ENCODE data around the gene CFAP298. TPM values are rescaled to one million over a fixed set of nuclear protein-coding genes. Genes with fewer than 3 reads are reported as not detected.

CFAP298 gene
- total and polyA plus RNA-seq, 10 of the 15 experiments (the other 5 are each of a cell fraction or from before 2014, with no cell fraction given): 9.5 to 79.1 (median 30.2) TPM

GRCh38 chr21:32569261-32570230 lies 42.6 kb downstream of the CFAP298 start:
- peak overlapping the region; percentile 99 for H3K4me2 ChIP-seq (ENCODE audit: control insufficient read depth, insufficient read depth)
- H3K27me3 ChIP-seq (replicated peaks in 1 of 2; ENCODE audit: control insufficient read depth in 2 of 2, insufficient read depth in 2 of 2, low read length in 1 of 2): peaks cover 2 to 3% of the 10 kb centered on the region in 2 experiments; a peak in 1 of 4 replicates
- in situ Hi-C loops (cut with MboI): no loop called here
- RAD21 ChIA-PET (ENCODE audit: unreplicated experiment): interaction anchor here (1.2 kb wide), 1 partner anchor 31 kb away, joined by 4 read pairs; no protein-coding TSS in a partner anchor
- peak overlapping the region; percentile 36; the same call in 1 of the 2 replicates for H3K9ac ChIP-seq (ENCODE audit: control insufficient read depth, insufficient read depth, low read length)
- CTCF ChIA-PET: interaction anchor here (0.6 to 3.1 kb wide), 13 partner anchors 9 to 206 kb away, joined by 3 to 34 read pairs (median 4); no protein-coding TSS in a partner anchor
- H3K4me3 ChIP-seq: peak overlapping the region; percentile 73
- SMC1A ChIA-PET (ENCODE audit: uncharacterized antibody, unreplicated experiment): interaction anchor here (1.0 to 1.5 kb wide), 2 partner anchors 11 to 31 kb away, joined by 3 to 4 read pairs; no protein-coding TSS in a partner anchor
- WGBS (ENCODE audit: insufficient coverage, insufficient replicate concordance, low lambda C conversion rate, missing lambda C conversion rate): 5% methylated on average over 61 of the region's 61 CpGs
- no peak overlapping the region for H3K27ac ChIP-seq (ENCODE audit: control insufficient read depth, insufficient read depth)
- no peaks in the 10 kb centered on the region for H3K79me2 ChIP-seq (ENCODE audit: control insufficient read depth, insufficient read depth, low read length)
- H3K36me3 ChIP-seq (ENCODE audit: control insufficient read depth in 2 of 2, insufficient read depth in 2 of 2, low read length in 1 of 2): no peaks in the 10 kb centered on the region
- peak; percentile 99 for ATAC-seq
- H2AFZ ChIP-seq (ENCODE audit: control insufficient read depth, low read depth, low read length): peak overlapping the region; percentile 93
- H3K9me3 ChIP-seq (replicated peaks; ENCODE audit: control insufficient read depth, insufficient read depth, low read length): peaks cover 1% of the 10 kb centered on the region; the same call in 1 of the 3 replicates
- POLR2A ChIA-PET: interaction anchor here (0.6 kb wide), 1 partner anchor 567 kb away, joined by 3 read pairs; no protein-coding TSS in a partner anchor
- peak; percentile 80 for FAIRE-seq
- no TSS peak for BruUV-seq (replicated peaks)
- H4K20me1 ChIP-seq (ENCODE audit: control insufficient read depth, insufficient read depth): no peaks in the 10 kb centered on the region
- DNase-seq (ENCODE audit: low read depth, low spot score): peak; percentile 13
- intact Hi-C loops (cut with micrococcal nuclease; ENCODE audit: unreplicated experiment): loop anchor here (10.0 kb wide), 1 partner anchor 165 kb away; no protein-coding TSS in a partner anchor
- no peaks in the 10 kb centered on the region; the same call in 1 of the 2 replicates for H3K4me1 ChIP-seq (ENCODE audit: control insufficient read depth, insufficient read depth, low read length)
- TF ChIP-seq IRF4 (IDR thresholded peaks at IDR 0.05; ENCODE audit: low read depth, low read length) (0 out of 2 replicates have a peak, but pooled peaks have one; percentile 25), CTCF (IDR thresholded peaks at IDR 0.05 in 2 of 3, conservative IDR thresholded peaks at IDR 0.05 in 1 of 3; ENCODE audit: control insufficient read depth in 2 of 3, extremely low read depth in 1 of 3, insufficient read depth in 1 of 3, low read depth in 3 of 3, low read length in 3 of 3) (peak; percentile 81 to 91 (median 86)), SMC3 (IDR thresholded peaks at IDR 0.05; ENCODE audit: borderline replicate concordance, low read length) (peak; percentile 52), TAF1 (IDR thresholded peaks at IDR 0.05; ENCODE audit: borderline replicate concordance, low read depth, low read length) (no peak), RAD21 (IDR thresholded peaks at IDR 0.05; ENCODE audit: insufficient read depth, low read depth, low read length) (peak; percentile 53), YY1 (IDR thresholded peaks at IDR 0.05; ENCODE audit: low read depth, low read length) (no peak), IKZF2 (IDR thresholded peaks at IDR 0.05) (no peak), SPI1 (IDR thresholded peaks at IDR 0.05; ENCODE audit: borderline replicate concordance, insufficient read depth, low read depth, low read length) (0 out of 2 replicates have a peak, but pooled peaks have one; percentile 24), GATAD2B (conservative IDR thresholded peaks at IDR 0.05; ENCODE audit: low read depth) (0 out of 2 replicates have a peak, but pooled peaks have one; percentile 27), IKZF1 (conservative IDR thresholded peaks at IDR 0.05) (peak; percentile 28; the same call in 1 of the 2 replicates), CHD1 (IDR thresholded peaks at IDR 0.05; ENCODE audit: low read depth, low read length) (no peak), EGR1 (IDR thresholded peaks at IDR 0.05; ENCODE audit: borderline replicate concordance in 1 of 2, low read depth in 2 of 2, low read length in 2 of 2) (0 out of 3 replicates have a peak, but pooled peaks of 1 of the 2 experiments have one; percentile 14), GABPA (IDR thresholded peaks at IDR 0.05; ENCODE audit: low read depth) (no peak), USF1 (IDR thresholded peaks at IDR 0.05; ENCODE audit: borderline replicate concordance, extremely low read length, insufficient read depth, low read depth, low read length) (no peak), HDAC6 (IDR thresholded peaks at IDR 0.05; ENCODE audit: unreplicated experiment) (peak; percentile 49), CBX5 (IDR thresholded peaks at IDR 0.05; ENCODE audit: low read depth) (no peak)
